ENCODE results near the gene FCRL5.

DNA sequence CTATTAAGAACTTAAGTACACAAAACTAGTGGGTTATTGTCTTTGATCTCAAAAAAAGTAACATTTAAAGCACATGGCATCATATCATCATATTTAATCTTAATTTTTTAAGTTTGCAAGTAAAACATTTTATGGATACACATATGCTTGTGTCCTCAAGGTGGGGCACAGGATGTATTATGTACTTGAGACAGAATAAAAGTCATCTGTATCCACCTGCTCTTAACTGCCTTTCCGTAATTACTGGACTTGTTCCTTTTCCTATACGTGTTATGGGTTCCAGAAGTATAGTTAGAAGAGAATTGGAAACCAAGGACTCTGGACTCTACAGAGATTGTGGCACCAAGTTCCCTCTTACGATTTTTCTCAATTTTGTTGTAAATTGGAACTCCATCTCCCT is 79.4 kb downstream of the FCRL5 start:
- TF ChIP-seq POLR2A (IDR thresholded peaks at IDR 0.05; ENCODE audit: low read depth, low read length) (no peak), TAF1 (IDR thresholded peaks at IDR 0.05; ENCODE audit: low read depth, low read length) (no peak)

Measured in GM12891 (cell line).